GM19238 (cell line): ENCODE measurements around the gene CYB561A3.

Source experiments
- DNase-seq: peaks from one replicate; pipeline ENCODE4 v3.0.0; 2011; ENCODE audit warnings: low spot score; ENCODE audit not compliant: insufficient read length

The CYB561A3 gene

GRCh38 chr11:61327669-61328071, 34.0 kb downstream of the CYB561A3 start:
- no peak for DNase-seq

DNA sequence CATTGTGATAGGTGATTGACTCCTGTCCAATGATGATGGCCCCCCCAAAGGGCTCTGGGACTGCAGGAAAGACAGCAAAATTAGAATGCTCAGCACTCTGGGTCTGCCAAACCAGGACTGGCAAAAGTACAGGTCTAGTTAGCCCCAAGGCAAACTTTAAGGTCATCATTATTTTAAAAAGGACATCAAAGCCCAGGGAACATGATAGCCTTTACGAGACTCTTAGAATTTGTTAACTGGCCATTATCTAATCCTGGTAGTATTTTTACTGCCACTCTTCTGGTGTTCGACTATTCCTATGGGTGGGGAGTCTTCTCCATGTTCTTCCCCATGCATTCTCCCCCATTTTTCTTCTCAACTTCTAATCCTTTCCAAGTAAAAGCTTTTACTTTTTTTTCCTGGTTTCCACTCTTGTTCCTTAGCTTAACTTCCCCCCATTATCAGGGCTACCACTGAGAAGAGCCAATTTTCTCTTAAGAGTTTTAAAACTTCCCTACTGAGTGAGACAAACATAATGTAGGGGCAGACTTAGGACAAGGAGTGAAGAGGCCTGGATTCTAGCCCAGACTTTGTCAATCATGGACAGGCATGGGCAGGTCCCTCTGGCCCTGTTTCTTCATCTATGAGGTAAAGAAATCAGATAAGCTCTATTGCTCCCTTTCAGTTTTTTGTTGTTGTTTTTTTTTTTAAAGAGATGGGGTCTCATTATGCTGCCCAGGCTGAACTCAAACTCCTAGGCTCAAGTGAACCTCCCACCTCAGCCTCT, 35.9 kb downstream of the CYB561A3 start:
- no peak for DNase-seq

- DNase-seq = no peak
Measured at GRCh38 chr11:61315260-61315659, 46.4 kb downstream of the CYB561A3 start.

DNA sequence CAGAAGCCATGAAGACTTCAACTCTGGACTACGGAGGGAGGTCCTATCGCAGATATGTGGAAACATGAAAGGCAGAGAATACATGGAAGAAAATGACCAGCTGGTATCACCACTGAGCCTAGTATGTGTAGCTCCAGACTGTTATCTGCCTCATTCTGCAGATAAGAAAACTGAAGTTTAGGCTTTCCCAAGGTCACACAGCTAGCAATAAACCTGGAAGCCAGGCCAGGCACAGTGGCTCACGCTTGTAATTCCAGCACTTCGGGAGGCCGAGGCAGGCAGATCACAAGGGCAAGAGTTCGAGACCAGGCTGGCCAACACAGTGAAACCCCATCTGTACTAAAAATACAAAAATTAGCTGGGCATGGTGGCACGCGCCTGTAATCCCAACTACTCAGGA, 50.9 kb downstream of the CYB561A3 start:
- DNase-seq = no peak

DNA sequence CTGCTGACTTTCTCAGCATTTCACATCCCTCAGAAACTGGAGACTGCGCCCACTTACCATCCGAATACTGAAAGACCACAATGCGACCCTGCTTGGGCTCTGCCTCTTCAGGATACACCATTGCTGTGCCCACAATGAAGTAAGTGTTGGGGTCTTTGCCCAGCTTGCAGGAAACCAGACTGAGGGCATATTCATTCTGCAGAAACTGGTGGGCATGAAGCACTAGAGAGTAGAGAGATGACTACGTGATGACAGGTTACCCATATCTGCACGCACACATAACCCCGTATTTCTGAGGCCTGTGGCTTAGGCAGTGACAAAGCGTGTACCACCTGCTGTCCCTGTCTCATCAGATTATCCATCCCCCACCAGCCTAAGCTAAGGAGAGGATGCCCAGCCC, 51.9 kb downstream of the CYB561A3 start:
- DNase-seq = no peak

DNA sequence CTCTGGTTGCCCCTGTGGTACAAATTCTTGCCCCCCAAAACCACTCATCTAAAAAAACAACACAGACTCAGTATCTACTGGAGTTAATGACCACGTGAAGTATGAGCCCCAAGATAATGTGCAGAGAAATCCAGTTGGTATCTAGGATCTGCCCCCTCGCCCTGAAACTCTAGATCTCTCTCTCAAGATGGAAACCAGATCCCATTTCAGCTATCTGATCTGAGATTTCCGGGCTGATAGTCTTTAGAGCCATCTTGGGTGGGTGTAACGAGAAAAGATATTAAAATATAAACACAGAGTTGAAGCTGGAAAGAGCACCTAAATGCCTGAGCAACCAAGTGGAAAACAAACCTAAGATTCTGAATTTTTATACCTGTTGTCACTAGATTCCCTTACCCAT, 52.5 kb downstream of the CYB561A3 start:
- DNase-seq = no peak

GRCh38 chr11:61307354-61307753, 54.3 kb downstream of the CYB561A3 start:
- no peak for DNase-seq

GRCh38 chr11:61306221-61306620, 55.5 kb downstream of the CYB561A3 start:
- no peak for DNase-seq

DNA sequence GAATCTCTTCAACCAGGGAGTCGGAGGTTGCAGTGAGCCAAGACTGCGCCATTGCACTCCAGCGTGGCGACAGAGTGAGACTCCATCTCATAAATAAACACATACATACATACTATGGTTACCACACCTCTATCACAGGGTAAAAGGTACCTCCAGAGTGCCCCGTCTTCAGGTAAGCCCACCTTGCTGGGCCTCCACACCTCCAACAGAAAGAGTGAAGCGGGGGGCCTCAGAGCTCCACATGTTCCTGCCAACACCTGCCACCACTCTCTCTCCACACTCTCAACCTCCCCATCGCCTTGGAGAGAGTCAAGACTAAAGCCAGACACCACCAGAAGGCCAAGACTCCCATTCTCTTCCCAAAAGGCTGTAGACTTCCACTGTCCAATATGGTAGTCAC, 56.3 kb downstream of the CYB561A3 start:
- DNase-seq = no peak

GRCh38 chr11:61303725-61304124, 58.0 kb downstream of the CYB561A3 start:
- DNase-seq = no peak

DNA sequence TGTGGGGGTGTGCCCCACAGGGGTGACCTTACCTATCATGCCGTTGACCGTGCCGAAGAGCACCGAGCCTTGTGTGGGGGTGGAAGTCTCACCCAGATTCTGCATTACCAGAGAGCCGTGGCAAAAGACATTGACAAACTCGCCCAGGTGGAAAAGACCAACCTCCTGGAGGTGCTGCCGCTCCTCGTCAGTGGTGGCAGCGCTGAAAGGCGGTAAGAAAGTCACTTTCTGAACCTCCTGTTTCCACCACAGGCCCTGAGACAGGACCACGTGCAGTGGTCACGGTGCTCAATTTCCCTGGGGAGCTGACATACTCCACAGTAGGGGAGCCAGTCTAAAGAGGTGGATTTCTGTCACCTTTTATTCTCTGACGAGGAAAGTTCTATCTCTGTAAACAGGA, 59.1 kb downstream of the CYB561A3 start:
- DNase-seq = no peak
